Spleen (tissue), 7 donors: ENCODE measurements around the gene SPRR2E.

Experiments used
- CTCF ChIP-seq, 11 experiments: fragments of 200-600 bp in 7 of 11; fragments of 450-650 bp in 4 of 11; sonication (generic) in 4 of 11; IDR thresholded peaks in 8 of 11; conservative IDR thresholded peaks in 3 of 11; 1 replicate in 7 of 11; 2 replicates in 4 of 11; pipeline versions ENCODE4 v1.4.0 to v1.8.0; 2016 to 2021; ENCODE audit warnings: antibody characterized with exemption in 11 of 11, inconsistent platforms in 4 of 11, mild to moderate bottlenecking in 1 of 11
- POLR2A ChIP-seq, 3 donors: fragments of 450-650 bp; IDR thresholded peaks; one replicate each; pipeline ENCODE4 v1.5.1; 2017; ENCODE audit warnings: antibody characterized with exemption in 3 of 3, mild to moderate bottlenecking in 1 of 3
- donor health status: DM: no; HTN: no; CAD: no; lungs with moderate emphysema.
- donor health status: DM: no; HTN: no; CAD: no.
- donor health status: DM: no; HTN: no; CAD: no.

GRCh38 chr1:153122831-153123421 is 28.6 kb upstream of the SPRR2E start:
- no peak for TF ChIP-seq CTCF (IDR thresholded peaks at IDR 0.05 in 8 of 11, conservative IDR thresholded peaks at IDR 0.05 in 3 of 11)
- TF ChIP-seq POLR2A (IDR thresholded peaks at IDR 0.05) = no peak
